ENCODE results near the gene VAMP1.
A peak's percentile ranks its signal among the peaks of the same experiment; 100 is the strongest.
"Not testable (repeated sequence)": the region's sequence is repeated elsewhere in the genome, so short reads cannot be mapped to it uniquely, and the experiment has no call there.

VAMP1 gene

GRCh38 chr12:6437586-6437985 is 32.9 kb downstream of the VAMP1 start:
- H3K4me3 ChIP-seq (ENCODE audit: low read depth in 1 of 2, low read length in 2 of 2): no peak overlapping the region
- H3K27me3 ChIP-seq (ENCODE audit: control insufficient read depth in 1 of 2, insufficient read depth in 2 of 2, low read length in 2 of 2): no peaks in the 10 kb centered on the region
- H3K9me3 ChIP-seq (ENCODE audit: control insufficient read depth in 1 of 2, low read length in 2 of 2): no peaks in the 10 kb centered on the region
- no peaks in the 10 kb centered on the region for H3K4me1 ChIP-seq (ENCODE audit: control insufficient read depth in 1 of 2, insufficient read depth in 2 of 2, low read length in 2 of 2)
- H3K27ac ChIP-seq (ENCODE audit: low read depth, low read length): no peak overlapping the region
- no peaks in the 10 kb centered on the region for H3K36me3 ChIP-seq (ENCODE audit: control insufficient read depth in 1 of 2, insufficient read depth in 2 of 2, low read length in 2 of 2)
- H3K9ac ChIP-seq (ENCODE audit: low read depth in 1 of 2, low read length in 2 of 2): no peak overlapping the region

GRCh38 chr12:6435961-6436715 is 34.3 kb downstream of the VAMP1 start:
- H3K9me3 ChIP-seq (ENCODE audit: control insufficient read depth in 1 of 2, low read length in 2 of 2): no peaks in the 10 kb centered on the region
- no peaks in the 10 kb centered on the region for H3K27me3 ChIP-seq (ENCODE audit: control insufficient read depth in 1 of 2, insufficient read depth in 2 of 2, low read length in 2 of 2)
- no peak overlapping the region for H3K4me3 ChIP-seq (ENCODE audit: low read depth in 1 of 2, low read length in 2 of 2)
- no peaks in the 10 kb centered on the region for H3K36me3 ChIP-seq (ENCODE audit: control insufficient read depth in 1 of 2, insufficient read depth in 2 of 2, low read length in 2 of 2)
- H3K27ac ChIP-seq (ENCODE audit: low read depth, low read length): no peak overlapping the region
- H3K4me1 ChIP-seq (ENCODE audit: control insufficient read depth in 1 of 2, insufficient read depth in 2 of 2, low read length in 2 of 2): peaks cover 0 to 1% of the 10 kb centered on the region in 2 donors
- H3K9ac ChIP-seq (ENCODE audit: low read depth in 1 of 2, low read length in 2 of 2): no peak overlapping the region

GRCh38 chr12:6434205-6435140 is 36.0 kb downstream of the VAMP1 start:
- no peak overlapping the region for H3K9ac ChIP-seq (ENCODE audit: low read depth in 1 of 2, low read length in 2 of 2)
- no peaks in the 10 kb centered on the region for H3K9me3 ChIP-seq (ENCODE audit: control insufficient read depth in 1 of 2, low read length in 2 of 2)
- H3K27me3 ChIP-seq (ENCODE audit: control insufficient read depth in 1 of 2, insufficient read depth in 2 of 2, low read length in 2 of 2): no peaks in the 10 kb centered on the region
- H3K4me1 ChIP-seq (ENCODE audit: control insufficient read depth in 1 of 2, insufficient read depth in 2 of 2, low read length in 2 of 2): peaks cover 11% of the 10 kb centered on the region in 2 donors
- H3K36me3 ChIP-seq (ENCODE audit: control insufficient read depth in 1 of 2, insufficient read depth in 2 of 2, low read length in 2 of 2): no peaks in the 10 kb centered on the region
- no peak overlapping the region for H3K27ac ChIP-seq (ENCODE audit: low read depth, low read length)
- no peak overlapping the region for H3K4me3 ChIP-seq (ENCODE audit: low read depth in 1 of 2, low read length in 2 of 2)

GRCh38 chr12:6432991-6433390 is 37.5 kb downstream of the VAMP1 start:
- Histone ChIP-seq H3K9me3 (ENCODE audit: control insufficient read depth in 1 of 2, low read length in 2 of 2) (no peaks in the 10 kb centered on the region), H3K9ac (ENCODE audit: low read depth in 1 of 2, low read length in 2 of 2) (no peak overlapping the region), H3K27me3 (ENCODE audit: control insufficient read depth in 1 of 2, insufficient read depth in 2 of 2, low read length in 2 of 2) (no peaks in the 10 kb centered on the region), H3K4me3 (ENCODE audit: low read depth in 1 of 2, low read length in 2 of 2) (no peak overlapping the region), H3K36me3 (ENCODE audit: control insufficient read depth in 1 of 2, insufficient read depth in 2 of 2, low read length in 2 of 2) (no peaks in the 10 kb centered on the region), H3K4me1 (ENCODE audit: control insufficient read depth in 1 of 2, insufficient read depth in 2 of 2, low read length in 2 of 2) (peaks cover 11% of the 10 kb centered on the region in 2 donors), H3K27ac (ENCODE audit: low read depth, low read length) (no peak overlapping the region)

- H3K27me3 ChIP-seq (ENCODE audit: control insufficient read depth in 1 of 2, insufficient read depth in 2 of 2, low read length in 2 of 2): no peaks in the 10 kb centered on the region
- peak overlapping the region; percentile 7 for H3K27ac ChIP-seq (ENCODE audit: low read depth, low read length)
These were observed 40.1 kb downstream of the VAMP1 start for GRCh38 chr12:6430124-6430989.

GRCh38 chr12:6428326-6428725 is 42.2 kb downstream of the VAMP1 start:
- H3K27me3 ChIP-seq (ENCODE audit: control insufficient read depth in 1 of 2, insufficient read depth in 2 of 2, low read length in 2 of 2): no peaks in the 10 kb centered on the region
- H3K36me3 ChIP-seq (ENCODE audit: control insufficient read depth in 1 of 2, insufficient read depth in 2 of 2, low read length in 2 of 2): no peaks in the 10 kb centered on the region
- H3K9ac ChIP-seq (ENCODE audit: low read depth in 1 of 2, low read length in 2 of 2): no peak overlapping the region
- H3K4me1 ChIP-seq (ENCODE audit: control insufficient read depth in 1 of 2, insufficient read depth in 2 of 2, low read length in 2 of 2): peaks cover 24 to 28% of the 10 kb centered on the region in 2 donors
- no peak overlapping the region for H3K27ac ChIP-seq (ENCODE audit: low read depth, low read length)
- H3K9me3 ChIP-seq (ENCODE audit: control insufficient read depth in 1 of 2, low read length in 2 of 2): no peaks in the 10 kb centered on the region
- no peak overlapping the region for H3K4me3 ChIP-seq (ENCODE audit: low read depth in 1 of 2, low read length in 2 of 2)

More at GRCh38 chr12:6430124-6430989, 40.1 kb downstream of the VAMP1 start:
- no peaks in the 10 kb centered on the region for H3K36me3 ChIP-seq (ENCODE audit: control insufficient read depth in 1 of 2, insufficient read depth in 2 of 2, low read length in 2 of 2)
- peak overlapping the region; percentile 12 to 38 for H3K9ac ChIP-seq (ENCODE audit: low read depth in 1 of 2, low read length in 2 of 2)
- H3K9me3 ChIP-seq (ENCODE audit: control insufficient read depth in 1 of 2, low read length in 2 of 2): no peaks in the 10 kb centered on the region
- peak overlapping the region; percentile 11 to 38 for H3K4me3 ChIP-seq (ENCODE audit: low read depth in 1 of 2, low read length in 2 of 2)
- H3K4me1 ChIP-seq (ENCODE audit: control insufficient read depth in 1 of 2, insufficient read depth in 2 of 2, low read length in 2 of 2): peaks cover 20 to 22% of the 10 kb centered on the region in 2 donors

- H3K4me3 ChIP-seq (ENCODE audit: low read depth in 1 of 2, low read length in 2 of 2); H3K9ac ChIP-seq (ENCODE audit: low read depth in 1 of 2, low read length in 2 of 2); H3K36me3 ChIP-seq (ENCODE audit: control insufficient read depth in 1 of 2, insufficient read depth in 2 of 2, low read length in 2 of 2); H3K27me3 ChIP-seq (ENCODE audit: control insufficient read depth in 1 of 2, insufficient read depth in 2 of 2, low read length in 2 of 2); H3K27ac ChIP-seq (ENCODE audit: low read depth, low read length); H3K9me3 ChIP-seq (ENCODE audit: control insufficient read depth in 1 of 2, low read length in 2 of 2): not testable (repeated sequence)
- H3K4me1 ChIP-seq (ENCODE audit: control insufficient read depth in 1 of 2, insufficient read depth in 2 of 2, low read length in 2 of 2): peaks cover 24 to 28% of the 10 kb centered on the region in 2 donors
These were observed 42.7 kb downstream of the VAMP1 start for GRCh38 chr12:6427796-6428195.

GRCh38 chr12:6426882-6427671 is 43.4 kb downstream of the VAMP1 start:
- Histone ChIP-seq H3K4me3 (ENCODE audit: low read depth in 1 of 2, low read length in 2 of 2) (no peak overlapping the region), H3K36me3 (ENCODE audit: control insufficient read depth in 1 of 2, insufficient read depth in 2 of 2, low read length in 2 of 2) (no peaks in the 10 kb centered on the region), H3K9ac (ENCODE audit: low read depth in 1 of 2, low read length in 2 of 2) (no peak overlapping the region), H3K27me3 (ENCODE audit: control insufficient read depth in 1 of 2, insufficient read depth in 2 of 2, low read length in 2 of 2) (no peaks in the 10 kb centered on the region), H3K9me3 (ENCODE audit: control insufficient read depth in 1 of 2, low read length in 2 of 2) (no peaks in the 10 kb centered on the region), H3K27ac (ENCODE audit: low read depth, low read length) (no peak overlapping the region), H3K4me1 (ENCODE audit: control insufficient read depth in 1 of 2, insufficient read depth in 2 of 2, low read length in 2 of 2) (peaks cover 24 to 28% of the 10 kb centered on the region in 2 donors)
